NCI-H774 (cell line): ENCODE results near the gene MIP.
"Not testable (repeated sequence)": the region's sequence is repeated elsewhere in the genome, so short reads cannot be mapped to it uniquely, and the experiment has no call there.

Experiments used
- DNase-seq: peaks from one replicate; lab custom pipeline; 2025; lab: John Stamatoyannopoulos, UW

Gene MIP

GRCh38 chr12:56410768-56411167 lies 43.7 kb downstream of the MIP start:
- no peak for DNase-seq

DNA sequence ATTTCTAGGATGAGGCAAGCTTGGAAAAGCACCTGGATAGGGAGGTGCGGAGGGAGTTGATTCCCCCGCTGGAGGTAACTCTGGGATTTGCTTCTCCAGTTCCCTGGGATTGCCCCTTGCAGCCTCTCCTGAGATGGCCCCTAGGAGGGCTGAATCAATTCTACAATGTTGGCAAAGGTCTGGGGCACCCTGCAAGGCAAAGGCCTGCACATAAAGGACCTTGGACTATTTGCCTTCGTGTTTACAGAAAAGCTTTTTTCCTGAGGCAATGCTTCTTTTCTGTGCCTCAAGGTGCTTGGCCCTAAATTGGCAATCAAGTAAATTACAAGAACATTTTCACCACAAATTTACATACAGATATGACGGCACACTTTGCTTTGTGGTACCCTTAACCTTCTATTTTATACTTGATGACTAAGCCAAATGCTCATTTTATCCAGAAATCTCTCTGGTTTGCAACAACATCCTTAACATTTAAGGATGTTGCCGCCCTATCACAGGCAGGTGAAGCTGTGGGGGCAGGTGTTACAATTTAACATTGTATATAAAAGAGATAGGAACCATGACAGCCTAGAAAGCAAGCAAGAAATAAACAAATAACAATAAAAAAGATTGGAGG lies 45.5 kb downstream of the MIP start:
- no peak for DNase-seq

- DNase-seq = not testable (repeated sequence)
Observed at GRCh38 chr12:56404227-56404626, 50.2 kb downstream of the MIP start.

DNA sequence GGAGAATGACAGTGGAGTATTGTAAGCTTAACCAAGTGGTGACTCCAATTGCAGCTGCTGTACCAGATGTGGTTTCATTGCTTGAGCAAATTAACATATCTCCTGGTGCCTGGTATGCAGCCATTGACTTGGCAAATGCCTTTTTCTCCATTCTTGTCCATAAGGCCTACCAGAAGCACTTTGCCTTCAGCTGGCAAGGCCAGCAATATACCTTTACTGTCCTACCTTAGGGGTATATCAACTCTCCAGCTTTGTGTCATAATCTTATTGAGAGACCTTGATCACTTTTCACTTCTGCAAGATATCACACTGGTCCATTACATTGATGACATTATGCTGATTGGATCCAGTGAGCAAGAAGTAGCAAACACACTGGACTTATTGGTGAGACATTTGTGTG lies 52.8 kb downstream of the MIP start:
- not testable (repeated sequence) for DNase-seq

DNA sequence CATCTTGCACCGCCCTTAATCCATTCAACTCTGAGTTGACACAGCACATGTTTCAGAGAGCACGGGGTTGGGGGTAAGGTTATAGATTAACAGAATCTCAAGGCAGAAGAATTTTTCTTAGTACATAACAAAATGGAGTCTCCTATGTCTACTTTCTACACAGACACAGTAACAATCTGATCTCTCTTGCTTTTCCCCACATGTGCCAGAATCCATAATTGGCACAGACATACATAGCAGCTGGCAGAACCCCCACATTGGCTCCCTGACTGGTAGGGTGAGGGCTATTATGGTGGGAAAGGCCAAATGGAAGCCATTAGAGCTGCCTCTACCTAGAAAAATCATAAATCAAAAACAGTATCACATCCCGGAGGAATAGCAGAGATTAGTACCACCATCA lies 53.3 kb downstream of the MIP start:
- DNase-seq = not testable (repeated sequence)
